Neural cell (in vitro differentiated cells): ENCODE results near the gene RUSF1. TPM values are rescaled to one million over a fixed set of nuclear protein-coding genes. Genes with fewer than 3 reads are reported as not detected.

ENCODE experiments used
- H2AFZ ChIP-seq: fragments of 200-600, 300-800 bp; sonication (generic), shearing (Covaris generic); 2 replicates; pipeline ENCODE4 v1.6.0; 2014; ENCODE audit warnings: low read depth, mild to moderate bottlenecking, antibody characterized with exemption, low read length, moderate library complexity
- H3F3A ChIP-seq: fragments of 200-600 bp; shearing (Covaris generic); 2 replicates; pipeline ENCODE4 v1.6.1; 2016; ENCODE audit warnings: mild to moderate bottlenecking, moderate library complexity, mixed read lengths, antibody characterized with exemption, low read length; ENCODE audit not compliant: insufficient read depth, poor library complexity, severe bottlenecking
- H3K27ac ChIP-seq: fragments of 200-600, 300-800 bp; sonication (generic), shearing (Covaris generic); 2 replicates; pipeline ENCODE4 v1.5.1; 2014; ENCODE audit warnings: mild to moderate bottlenecking, low read length, moderate library complexity
- H3K27me3 ChIP-seq: fragments of 300-800, 200-600 bp; sonication (generic), shearing (Covaris generic); 2 replicates; pipeline ENCODE4 v1.6.0; 2014; ENCODE audit warnings: mild to moderate bottlenecking, low read depth, low read length, moderate library complexity; ENCODE audit not compliant: insufficient read depth
- H3K36me3 ChIP-seq: fragments of 300-800, 200-600 bp; sonication (generic), shearing (Covaris generic); 2 replicates; pipeline ENCODE4 v1.5.1; 2014; ENCODE audit warnings: mild to moderate bottlenecking, antibody characterized with exemption, low read length, moderate library complexity; ENCODE audit not compliant: insufficient read depth
- H3K4me2 ChIP-seq: fragments of 300-800, 200-600 bp; sonication (generic), shearing (Covaris generic); 2 replicates; pipeline ENCODE4 v1.6.0; 2014; ENCODE audit warnings: mild to moderate bottlenecking, low read length
- H3K4me3 ChIP-seq: fragments of 300-800, 200-600 bp; sonication (generic), shearing (Covaris generic); 2 replicates; pipeline ENCODE4 v1.5.1; 2014; ENCODE audit warnings: mild to moderate bottlenecking, low read length, moderate library complexity
- H3K79me2 ChIP-seq: fragments of 200-600 bp; shearing (Covaris generic); replicated peaks from 2 replicates; pipeline ENCODE4 v1.6.0; 2014; ENCODE audit warnings: mild to moderate bottlenecking, low read length, moderate library complexity; ENCODE audit not compliant: insufficient read depth
- H3K9ac ChIP-seq: fragments of 300-800, 200-600 bp; sonication (generic), shearing (Covaris generic); 2 replicates; pipeline ENCODE4 v1.6.1; 2016; ENCODE audit warnings: mild to moderate bottlenecking, low read length, mixed read lengths
- H3K9me2 ChIP-seq: fragments of 200-600 bp; shearing (Covaris generic); 2 replicates; pipeline ENCODE4 v1.6.1; 2016; ENCODE audit warnings: mild to moderate bottlenecking, low read length, mixed read lengths; ENCODE audit not compliant: insufficient read depth
- H3K9me3 ChIP-seq: fragments of 200-600, 300-800 bp; sonication (generic), shearing (Covaris generic); 2 replicates; pipeline ENCODE4 v1.6.1; 2016; ENCODE audit warnings: mild to moderate bottlenecking, mixed run types, low read length, moderate library complexity, mixed read lengths
- H4K20me1 ChIP-seq: fragments of 200-600 bp; shearing (Covaris generic); 2 replicates; pipeline ENCODE4 v1.6.1; 2016; ENCODE audit warnings: mild to moderate bottlenecking, mixed run types; ENCODE audit not compliant: insufficient read depth
- EP300 ChIP-seq: fragments of 450-650 bp; conservative IDR thresholded peaks from 2 replicates; pipeline ENCODE4 v1.6.1; 2014; ENCODE audit warnings: antibody characterized with exemption, mild to moderate bottlenecking, moderate library complexity; ENCODE audit not compliant: poor library complexity, severe bottlenecking
- EZH2 ChIP-seq: fragments of 200-600, 300-800 bp; shearing (Covaris generic), sonication (generic); IDR thresholded peaks from 2 replicates; pipeline ENCODE4 v1.6.1; 2014; ENCODE audit warnings: antibody characterized with exemption, low read length, borderline replicate concordance, mild to moderate bottlenecking; ENCODE audit not compliant: insufficient read depth, poor library complexity, severe bottlenecking
- MXI1 ChIP-seq: fragments of 450-650 bp; conservative IDR thresholded peaks from 2 replicates; pipeline ENCODE4 v1.6.1; 2014; ENCODE audit warnings: antibody characterized with exemption, mild to moderate bottlenecking; ENCODE audit not compliant: poor library complexity, severe bottlenecking
- POLR2AphosphoS5 ChIP-seq: IDR thresholded peaks from 2 replicates; pipeline ENCODE4 v1.6.1; 2012
- RAD21 ChIP-seq: fragments of 450-650 bp; conservative IDR thresholded peaks from 2 replicates; pipeline ENCODE4 v1.6.1; 2014; ENCODE audit warnings: antibody characterized with exemption, mild to moderate bottlenecking, moderate library complexity
- SMC3 ChIP-seq: fragments of 450-650 bp; conservative IDR thresholded peaks from 2 replicates; pipeline ENCODE4 v1.6.1; 2014; ENCODE audit warnings: antibody characterized with exemption, mild to moderate bottlenecking, moderate library complexity; ENCODE audit not compliant: poor library complexity
- TAF1 ChIP-seq: IDR thresholded peaks from 2 replicates; pipeline ENCODE4 v1.6.1; 2012; ENCODE audit warnings: low read depth
- polyA plus RNA-seq: library from polyadenylated mRNA; depleted of rRNA; stranded (reverse); fragments of >200 nt; gene quantifications from 2 replicates; pipeline ENCODE4 v1.2.3, GENCODE V29; 2014
- TF ChIP-seq, protein P1 (sequence below): IDR thresholded peaks from 2 replicates; pipeline ENCODE4 v1.6.1; 2012; ENCODE audit warnings: borderline replicate concordance
- TF ChIP-seq, protein P2 (sequence below): fragments of 450-650 bp; IDR thresholded peaks from 2 replicates; pipeline ENCODE4 v1.5.1; 2014; ENCODE audit warnings: antibody characterized with exemption, mild to moderate bottlenecking, moderate library complexity; ENCODE audit not compliant: poor library complexity, severe bottlenecking

RUSF1 gene
- polyA plus RNA-seq, 1 donor from 2014 or later: 108 TPM

- H3K9me3 ChIP-seq: no peaks in the 10 kb centered on the region
- peak overlapping the region; percentile 74 for H3K4me3 ChIP-seq
- H4K20me1 ChIP-seq: no peaks in the 10 kb centered on the region
- H2AFZ ChIP-seq: no peak overlapping the region
- H3K79me2 ChIP-seq: no peaks in the 10 kb centered on the region
- no peaks in the 10 kb centered on the region for H3K36me3 ChIP-seq
- TF ChIP-seq, protein P1, sequence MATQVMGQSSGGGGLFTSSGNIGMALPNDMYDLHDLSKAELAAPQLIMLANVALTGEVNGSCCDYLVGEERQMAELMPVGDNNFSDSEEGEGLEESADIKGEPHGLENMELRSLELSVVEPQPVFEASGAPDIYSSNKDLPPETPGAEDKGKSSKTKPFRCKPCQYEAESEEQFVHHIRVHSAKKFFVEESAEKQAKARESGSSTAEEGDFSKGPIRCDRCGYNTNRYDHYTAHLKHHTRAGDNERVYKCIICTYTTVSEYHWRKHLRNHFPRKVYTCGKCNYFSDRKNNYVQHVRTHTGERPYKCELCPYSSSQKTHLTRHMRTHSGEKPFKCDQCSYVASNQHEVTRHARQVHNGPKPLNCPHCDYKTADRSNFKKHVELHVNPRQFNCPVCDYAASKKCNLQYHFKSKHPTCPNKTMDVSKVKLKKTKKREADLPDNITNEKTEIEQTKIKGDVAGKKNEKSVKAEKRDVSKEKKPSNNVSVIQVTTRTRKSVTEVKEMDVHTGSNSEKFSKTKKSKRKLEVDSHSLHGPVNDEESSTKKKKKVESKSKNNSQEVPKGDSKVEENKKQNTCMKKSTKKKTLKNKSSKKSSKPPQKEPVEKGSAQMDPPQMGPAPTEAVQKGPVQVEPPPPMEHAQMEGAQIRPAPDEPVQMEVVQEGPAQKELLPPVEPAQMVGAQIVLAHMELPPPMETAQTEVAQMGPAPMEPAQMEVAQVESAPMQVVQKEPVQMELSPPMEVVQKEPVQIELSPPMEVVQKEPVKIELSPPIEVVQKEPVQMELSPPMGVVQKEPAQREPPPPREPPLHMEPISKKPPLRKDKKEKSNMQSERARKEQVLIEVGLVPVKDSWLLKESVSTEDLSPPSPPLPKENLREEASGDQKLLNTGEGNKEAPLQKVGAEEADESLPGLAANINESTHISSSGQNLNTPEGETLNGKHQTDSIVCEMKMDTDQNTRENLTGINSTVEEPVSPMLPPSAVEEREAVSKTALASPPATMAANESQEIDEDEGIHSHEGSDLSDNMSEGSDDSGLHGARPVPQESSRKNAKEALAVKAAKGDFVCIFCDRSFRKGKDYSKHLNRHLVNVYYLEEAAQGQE: no peak
- TF ChIP-seq TAF1: no peak
- TF ChIP-seq, protein P2, sequence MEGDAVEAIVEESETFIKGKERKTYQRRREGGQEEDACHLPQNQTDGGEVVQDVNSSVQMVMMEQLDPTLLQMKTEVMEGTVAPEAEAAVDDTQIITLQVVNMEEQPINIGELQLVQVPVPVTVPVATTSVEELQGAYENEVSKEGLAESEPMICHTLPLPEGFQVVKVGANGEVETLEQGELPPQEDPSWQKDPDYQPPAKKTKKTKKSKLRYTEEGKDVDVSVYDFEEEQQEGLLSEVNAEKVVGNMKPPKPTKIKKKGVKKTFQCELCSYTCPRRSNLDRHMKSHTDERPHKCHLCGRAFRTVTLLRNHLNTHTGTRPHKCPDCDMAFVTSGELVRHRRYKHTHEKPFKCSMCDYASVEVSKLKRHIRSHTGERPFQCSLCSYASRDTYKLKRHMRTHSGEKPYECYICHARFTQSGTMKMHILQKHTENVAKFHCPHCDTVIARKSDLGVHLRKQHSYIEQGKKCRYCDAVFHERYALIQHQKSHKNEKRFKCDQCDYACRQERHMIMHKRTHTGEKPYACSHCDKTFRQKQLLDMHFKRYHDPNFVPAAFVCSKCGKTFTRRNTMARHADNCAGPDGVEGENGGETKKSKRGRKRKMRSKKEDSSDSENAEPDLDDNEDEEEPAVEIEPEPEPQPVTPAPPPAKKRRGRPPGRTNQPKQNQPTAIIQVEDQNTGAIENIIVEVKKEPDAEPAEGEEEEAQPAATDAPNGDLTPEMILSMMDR: no peak
- no peak for TF ChIP-seq EP300
- no peak for TF ChIP-seq MXI1
- no peak for TF ChIP-seq EZH2
- no peak for TF ChIP-seq SMC3
- no peak for TF ChIP-seq POLR2AphosphoS5
- TF ChIP-seq RAD21: no peak
- peak overlapping the region; percentile 27 for H3K9ac ChIP-seq
- peaks cover 39% of the 10 kb centered on the region for H3K27me3 ChIP-seq
- H3F3A ChIP-seq: no peaks in the 10 kb centered on the region
- peak overlapping the region; percentile 52 for H3K4me2 ChIP-seq
- no peak overlapping the region for H3K27ac ChIP-seq
- no peaks in the 10 kb centered on the region for H3K9me2 ChIP-seq
Measured at GRCh38 chr16:31488468-31489297, 19.5 kb downstream of the RUSF1 start.

DNA sequence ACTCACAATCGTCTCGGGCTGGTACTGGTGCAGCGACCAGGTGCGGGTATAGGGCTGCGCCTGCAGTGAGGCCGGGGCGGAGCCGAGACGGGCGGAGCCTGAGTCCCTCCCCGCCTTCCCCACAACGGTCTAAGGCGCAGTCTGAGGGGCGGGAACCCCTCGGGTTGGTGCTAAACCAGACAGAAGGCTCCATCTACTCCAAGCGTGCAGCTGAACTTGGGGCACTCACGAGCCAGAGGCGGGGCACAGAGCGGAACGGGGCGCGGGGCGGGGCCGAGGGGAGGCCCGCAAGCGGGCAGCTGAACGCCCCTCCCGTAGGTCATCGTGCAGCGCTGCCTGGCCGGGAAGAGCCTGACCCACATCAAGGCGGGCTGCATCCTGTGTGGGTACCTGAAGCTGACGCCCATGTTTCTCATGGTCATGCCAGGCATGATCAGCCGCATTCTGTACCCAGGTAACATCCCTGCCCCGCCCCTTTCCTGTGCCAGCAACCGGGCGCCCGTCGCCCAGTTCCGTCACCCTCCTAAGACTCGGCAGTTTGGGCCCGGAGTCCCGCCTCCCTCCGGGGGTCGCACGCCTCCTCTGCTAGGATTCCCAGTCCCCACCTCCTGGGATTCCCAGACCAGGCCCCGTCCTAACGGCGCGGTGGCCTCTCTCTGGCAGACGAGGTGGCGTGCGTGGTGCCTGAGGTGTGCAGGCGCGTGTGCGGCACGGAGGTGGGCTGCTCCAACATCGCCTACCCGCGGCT lies 20.3 kb downstream of the RUSF1 start:
- Histone ChIP-seq H2AFZ (no peak overlapping the region), H3K27ac (no peak overlapping the region), H3K4me3 (peak overlapping the region; percentile 74), H4K20me1 (no peaks in the 10 kb centered on the region), H3K9me3 (no peaks in the 10 kb centered on the region), H3F3A (no peaks in the 10 kb centered on the region), H3K4me2 (peak overlapping the region; percentile 52), H3K36me3 (no peaks in the 10 kb centered on the region), H3K9ac (peak overlapping the region; percentile 27), H3K79me2 (no peaks in the 10 kb centered on the region), H3K27me3 (peaks cover 39% of the 10 kb centered on the region), H3K9me2 (no peaks in the 10 kb centered on the region)
- TF ChIP-seq EZH2 (peak; percentile 30), MXI1 (no peak)
